Testis (tissue), 3 donors: ENCODE results near the gene SMIM38. TPM values are rescaled to one million over a fixed set of nuclear protein-coding genes. Genes with fewer than 3 reads are reported as not detected.
"Not testable (repeated sequence)": the region's sequence is repeated elsewhere in the genome, so short reads cannot be mapped to it uniquely, and the experiment has no call there.

ENCODE experiments used
- DNase-seq: peaks from one replicate; pipeline ENCODE4 v3.0.0-alpha.2; 2019
- H3K27ac ChIP-seq, 2 donors: fragments of 200-600 bp; sonication (generic); one replicate each; pipeline ENCODE4 v1.5.1; 2019
- H3K27me3 ChIP-seq: fragments of 200-600 bp; sonication (generic); one replicate; pipeline ENCODE4 v1.5.1; 2019
- H3K36me3 ChIP-seq: fragments of 200-600 bp; sonication (generic); one replicate; pipeline ENCODE4 v1.5.1; 2017; ENCODE audit warnings: low read depth; ENCODE audit errors: missing control alignments
- H3K4me1 ChIP-seq: fragments of 200-600 bp; sonication (generic); one replicate; pipeline ENCODE4 v1.5.1; 2019
- H3K4me3 ChIP-seq, 2 donors: fragments of 200-600 bp; sonication (generic); one replicate each; pipeline ENCODE4 v1.5.1; 2017 to 2019
- H3K9me3 ChIP-seq: fragments of 200-600 bp; sonication (generic); one replicate; pipeline ENCODE4 v1.5.1; 2017
- POLR2A ChIP-seq: fragments of 450-650 bp; IDR thresholded peaks from one replicate; pipeline ENCODE4 v1.6.1; 2017; ENCODE audit warnings: antibody characterized with exemption, mild to moderate bottlenecking, moderate library complexity
- WGBS, 2 donors: methylation state at CpG; one replicate each; pipeline ENCODE4 v1.1.5; 2018; 5-methylcytosine and 5-hydroxymethylcytosine counted together
- intact Hi-C: fragments of 100-400 bp; cut with DNase I; formaldehyde crosslinking; loops from one replicate; pipeline ENCODE4 v1.15.1; 2023; ENCODE audit warnings: low total_unique reads
- polyA plus RNA-seq: library from polyadenylated mRNA; stranded (reverse); fragments of 350-450 nt; fragmentation: Illumina TruSeq; extraction: RNeasy Lipid Tissue Mini Kit (QIAGEN cat#74804); gene quantifications from one replicate; pipeline ENCODE4 v1.2.3, GENCODE V29; 2014; ENCODE audit warnings: low read depth, low replicate concordance; ENCODE audit not compliant: insufficient read depth
- total RNA-seq, 2 donors: library from RNA; depleted of rRNA; stranded (reverse); fragments of >200 nt; gene quantifications; one replicate each; pipeline ENCODE4 v1.2.3, GENCODE V29; 2016
- TF ChIP-seq, protein P1 (sequence below), 3 experiments: fragments of 450-650 bp in 2 of 3; fragments of 200-600 bp in 1 of 3; sonication (generic) in 1 of 3; IDR thresholded peaks; one replicate each; pipeline ENCODE4 v1.5.1; 2016 to 2019; ENCODE audit warnings: antibody characterized with exemption in 3 of 3, mild to moderate bottlenecking in 2 of 3, moderate library complexity in 1 of 3

Gene SMIM38
- total and polyA plus RNA-seq, 3 donors from 2014 or later, result 3.3 to 8.8 (median 3.9) TPM

DNA sequence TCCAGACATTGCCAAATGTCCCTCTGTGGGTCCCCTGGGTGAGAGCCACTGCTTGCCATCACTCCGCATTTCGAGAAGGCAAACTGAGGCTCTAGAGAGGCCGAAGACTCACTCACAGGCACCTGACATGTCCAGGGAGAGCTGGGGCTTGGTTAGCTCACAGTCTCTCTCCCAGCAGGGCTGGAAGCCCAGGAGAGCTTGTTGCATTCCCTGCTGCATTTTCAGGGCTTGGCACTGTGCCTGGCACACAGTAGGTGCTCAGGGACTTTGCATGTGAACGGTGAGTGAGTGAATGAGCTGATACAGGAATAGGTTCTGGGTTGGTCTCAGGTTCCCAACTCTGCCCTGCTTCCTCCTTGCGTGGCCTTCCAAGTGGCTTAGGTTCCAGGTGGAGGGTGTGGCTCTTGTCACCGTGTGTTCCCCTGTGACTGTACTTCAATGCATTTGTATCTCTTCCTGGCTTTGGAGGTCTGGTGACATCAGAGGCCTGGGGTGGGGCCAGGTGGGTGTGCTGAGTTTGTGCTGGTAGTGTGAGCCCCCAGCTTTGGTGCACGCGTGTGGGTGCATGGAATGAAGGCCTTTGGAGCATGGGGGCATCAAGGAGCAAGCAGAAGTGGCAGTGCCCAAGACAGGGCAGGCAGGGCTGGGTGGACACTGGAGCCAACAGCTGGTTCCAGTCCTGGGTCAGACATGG, 18.4 kb upstream of the SMIM38 start:
- no peak for DNase-seq
- intact Hi-C loops, result no loop called here
- no peak overlapping the region for H3K4me3 ChIP-seq
- 87 to 93% methylated on average over 8 of the region's 8 CpGs for WGBS, 2 donors
- no peaks in the 10 kb centered on the region for H3K36me3 ChIP-seq
- H3K4me1 ChIP-seq, result no peaks in the 10 kb centered on the region
- H3K27ac ChIP-seq, result no peak overlapping the region
- TF ChIP-seq, protein P1, sequence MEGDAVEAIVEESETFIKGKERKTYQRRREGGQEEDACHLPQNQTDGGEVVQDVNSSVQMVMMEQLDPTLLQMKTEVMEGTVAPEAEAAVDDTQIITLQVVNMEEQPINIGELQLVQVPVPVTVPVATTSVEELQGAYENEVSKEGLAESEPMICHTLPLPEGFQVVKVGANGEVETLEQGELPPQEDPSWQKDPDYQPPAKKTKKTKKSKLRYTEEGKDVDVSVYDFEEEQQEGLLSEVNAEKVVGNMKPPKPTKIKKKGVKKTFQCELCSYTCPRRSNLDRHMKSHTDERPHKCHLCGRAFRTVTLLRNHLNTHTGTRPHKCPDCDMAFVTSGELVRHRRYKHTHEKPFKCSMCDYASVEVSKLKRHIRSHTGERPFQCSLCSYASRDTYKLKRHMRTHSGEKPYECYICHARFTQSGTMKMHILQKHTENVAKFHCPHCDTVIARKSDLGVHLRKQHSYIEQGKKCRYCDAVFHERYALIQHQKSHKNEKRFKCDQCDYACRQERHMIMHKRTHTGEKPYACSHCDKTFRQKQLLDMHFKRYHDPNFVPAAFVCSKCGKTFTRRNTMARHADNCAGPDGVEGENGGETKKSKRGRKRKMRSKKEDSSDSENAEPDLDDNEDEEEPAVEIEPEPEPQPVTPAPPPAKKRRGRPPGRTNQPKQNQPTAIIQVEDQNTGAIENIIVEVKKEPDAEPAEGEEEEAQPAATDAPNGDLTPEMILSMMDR (IDR thresholded peaks at IDR 0.05), result no peak
- no peak for TF ChIP-seq POLR2A
- H3K9me3 ChIP-seq, result no peaks in the 10 kb centered on the region
- H3K27me3 ChIP-seq, result no peaks in the 10 kb centered on the region

DNA sequence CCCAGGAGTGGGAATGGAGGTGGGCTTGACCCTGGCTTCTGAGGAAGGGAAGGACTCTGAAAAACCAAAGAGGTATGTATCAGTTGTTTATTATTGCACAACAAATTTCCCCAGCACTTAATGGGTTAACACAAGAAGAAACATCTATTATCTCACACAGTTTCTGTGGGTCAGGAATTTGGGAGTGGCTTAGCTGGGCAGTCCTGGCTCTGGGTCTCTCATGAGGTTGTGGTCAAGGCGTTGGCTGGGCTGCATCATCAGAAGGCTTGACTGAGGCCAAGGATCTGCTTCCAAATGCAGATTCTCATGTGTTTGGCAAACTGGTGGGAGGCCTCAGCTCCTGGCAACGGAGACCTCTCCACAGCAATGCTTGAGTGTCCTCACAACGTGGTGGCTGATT, 17.5 kb upstream of the SMIM38 start:
- Histone ChIP-seq H3K27ac (no peak overlapping the region), H3K4me1 (no peaks in the 10 kb centered on the region), H3K27me3 (no peaks in the 10 kb centered on the region), H3K4me3 (no peak overlapping the region), H3K36me3 (no peaks in the 10 kb centered on the region), H3K9me3 (no peaks in the 10 kb centered on the region)
- no peak for TF ChIP-seq POLR2A
- TF ChIP-seq, protein P1 (IDR thresholded peaks at IDR 0.05), result no peak
- WGBS, 2 donors, result 75 to 77% methylated on average over 3 of the region's 3 CpGs
- intact Hi-C loops, result no loop called here
- DNase-seq, result no peak

DNA sequence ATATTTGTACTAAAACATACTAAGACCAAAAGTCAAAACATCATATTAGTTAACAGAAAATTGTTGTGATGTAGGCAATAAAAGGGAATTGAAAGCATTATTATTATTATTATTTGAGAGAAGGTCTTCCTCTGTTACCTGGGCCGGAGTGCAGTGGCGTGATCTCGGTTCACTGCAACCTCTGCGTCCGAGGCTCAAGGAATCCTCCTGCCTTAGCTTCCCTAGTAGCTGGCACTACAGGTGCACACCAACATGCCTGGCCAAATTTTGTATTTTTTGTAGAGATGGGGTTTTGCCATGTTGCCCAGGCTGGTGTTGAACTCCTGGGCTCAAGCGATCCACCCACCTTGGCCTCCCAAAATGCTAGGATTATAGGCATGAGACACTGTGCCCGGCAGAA, 15.6 kb upstream of the SMIM38 start:
- H3K27ac ChIP-seq, H3K4me1 ChIP-seq, DNase-seq, H3K27me3 ChIP-seq, H3K9me3 ChIP-seq, intact Hi-C loops, H3K4me3 ChIP-seq, H3K36me3 ChIP-seq: not testable (repeated sequence)
- WGBS, 2 donors, result 94 to 96% methylated on average over 7 of the region's 7 CpGs

DNA sequence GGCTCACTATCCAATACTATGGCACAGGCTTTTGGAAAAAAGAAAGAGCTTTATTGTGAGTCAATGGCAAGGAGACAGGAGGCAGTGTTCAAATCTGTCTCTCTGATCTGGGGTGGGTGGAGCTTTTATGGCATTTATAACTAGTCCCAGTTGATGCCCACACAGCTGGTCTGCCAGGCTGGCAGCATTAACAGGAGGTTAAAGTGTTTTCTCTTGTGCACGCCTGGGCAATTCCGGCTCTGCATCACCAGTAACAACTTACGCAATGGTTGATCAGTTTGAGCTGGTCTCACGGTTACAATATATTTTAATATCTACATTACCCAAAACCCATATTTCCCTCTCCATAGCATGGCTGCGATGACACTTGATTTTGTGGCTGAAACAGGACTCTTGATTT, 15.1 kb upstream of the SMIM38 start:
- no peak for DNase-seq

DNA sequence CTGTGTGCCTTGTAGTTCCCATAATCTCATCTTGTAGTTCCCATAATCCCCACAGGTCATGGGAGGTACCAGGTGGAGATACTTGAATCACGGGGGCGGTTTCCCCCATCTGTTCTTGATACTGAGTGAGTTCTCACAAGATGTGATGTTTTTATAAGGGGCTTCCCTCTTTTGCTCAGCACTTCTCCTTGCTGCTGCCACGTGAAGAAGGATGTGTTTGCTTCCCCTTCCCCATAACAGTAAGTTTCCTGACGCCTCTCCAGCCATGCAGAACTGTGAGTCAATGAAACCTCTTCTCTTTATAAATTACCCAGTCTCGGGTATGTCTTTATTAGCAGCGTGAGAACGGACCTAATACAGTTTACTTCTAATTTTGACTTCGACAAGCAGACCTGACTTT, 14.0 kb upstream of the SMIM38 start:
- Histone ChIP-seq H3K27me3 (no peaks in the 10 kb centered on the region), H3K9me3 (no peaks in the 10 kb centered on the region), H3K4me1 (no peaks in the 10 kb centered on the region), H3K36me3 (no peaks in the 10 kb centered on the region), H3K27ac (no peak overlapping the region), H3K4me3 (no peak overlapping the region)
- DNase-seq, result no peak
- intact Hi-C loops, result no loop called here
- 73 to 76% methylated on average over 8 of the region's 8 CpGs for WGBS, 2 donors
- TF ChIP-seq POLR2A, result no peak
- TF ChIP-seq, protein P1 (IDR thresholded peaks at IDR 0.05), result no peak

More for the DNA sequence above, 15.1 kb upstream of the SMIM38 start:
- Histone ChIP-seq H3K36me3 (no peaks in the 10 kb centered on the region), H3K4me3 (no peak overlapping the region), H3K27ac (no peak overlapping the region), H3K9me3 (no peaks in the 10 kb centered on the region), H3K4me1 (no peaks in the 10 kb centered on the region), H3K27me3 (no peaks in the 10 kb centered on the region)
- 92 to 98% methylated on average over 5 of the region's 5 CpGs for WGBS, 2 donors
- intact Hi-C loops, result no loop called here
- TF ChIP-seq POLR2A, result no peak
- TF ChIP-seq, protein P1 (IDR thresholded peaks at IDR 0.05), result no peak
